Measurements from ENCODE around the gene OLFM1. TPM values are rescaled to one million over a fixed set of nuclear protein-coding genes. Genes with fewer than 3 reads are reported as not detected.

Gene OLFM1
- total and polyA plus RNA-seq, 9 of the 15 experiments (the other 6 are each of a cell fraction or from before 2014, with no cell fraction given) = not detected

- TF ChIP-seq ZBTB2 (IDR thresholded peaks at IDR 0.05) = no peak
These were observed 57.8 kb downstream of the OLFM1 start (continued) for GRCh38 chr9:135145312-135145711.

- Histone ChIP-seq H3K27ac (ENCODE audit: extremely low read depth, low read depth, low read length) (no peak overlapping the region), H2AFZ (ENCODE audit: low read depth, low read length) (no peak overlapping the region), H3K36me3 (ENCODE audit: control insufficient read depth, insufficient read depth, low read length) (no peaks in the 10 kb centered on the region), H3K9me3 (replicated peaks; ENCODE audit: control insufficient read depth, insufficient read depth, low read depth, low read length) (no peaks in the 10 kb centered on the region), H3K9ac (ENCODE audit: insufficient read depth in 1 of 2, low read depth in 2 of 2, low read length in 2 of 2) (no peak overlapping the region), H3K79me2 (ENCODE audit: control insufficient read depth, insufficient read depth, low read length) (no peaks in the 10 kb centered on the region), H3K9me1 (ENCODE audit: control insufficient read depth, insufficient read depth, low read length) (no peaks in the 10 kb centered on the region), H3K4me2 (ENCODE audit: insufficient read depth, low read length) (no peak overlapping the region), H3K4me1 (replicated peaks in 1 of 2; ENCODE audit: control insufficient read depth in 2 of 2, insufficient read depth in 2 of 2, low read length in 2 of 2) (peaks cover 0 to 3% of the 10 kb centered on the region in 2 experiments; a peak in 1 of 5 replicates), H3K27me3 (ENCODE audit: control insufficient read depth in 2 of 2, insufficient read depth in 2 of 2, low read length in 2 of 2) (peaks cover 0 to 25% of the 10 kb centered on the region in 2 experiments; a peak in 2 of 5 replicates), H3K4me3 (no peak overlapping the region), H4K20me1 (replicated peaks; ENCODE audit: control insufficient read depth, insufficient read depth, low read length) (0 out of 2 replicates have a peak, but pooled peaks cover 7% of the 10 kb centered on the region)
- DNase-seq (ENCODE audit: extremely low read depth in 1 of 4, low spot score in 3 of 4) (no peak), FAIRE-seq (no peak), ATAC-seq (no peak)
- no TSS peak for BruUV-seq (replicated peaks)
- TF ChIP-seq ZNF398 (CRISPR knock-in tag; IDR thresholded peaks at IDR 0.05) = no peak
- TF ChIP-seq BCOR (IDR thresholded peaks at IDR 0.05) = no peak
- no peak for TF ChIP-seq ELF2 (CRISPR knock-in tag; IDR thresholded peaks at IDR 0.05)
- TF ChIP-seq CCNT2 (IDR thresholded peaks at IDR 0.05; ENCODE audit: borderline replicate concordance, extremely low read depth, insufficient read length, low read depth, low read length) = no peak
- no peak for TF ChIP-seq DLX4 (CRISPR knock-in tag; IDR thresholded peaks at IDR 0.05)
- TF ChIP-seq IRF2 (CRISPR knock-in tag; IDR thresholded peaks at IDR 0.05) = no peak
- TF ChIP-seq SLC30A9 (CRISPR knock-in tag; IDR thresholded peaks at IDR 0.05) = no peak
- in situ Hi-C loops (cut with MboI) = no loop called here
- intact Hi-C loops (cut with micrococcal nuclease) = no loop called here
- WGBS (ENCODE audit: insufficient coverage, low coverage, missing lambda C conversion rate) = 0% methylated on average over 3 of the region's 4 CpGs
- ChIA-PET CTCF (ENCODE audit: low intra/inter-chr PET ratio) (no interaction called here), POLR2A (interaction anchor here (0.6 kb wide), 1 partner anchor 14 kb away, joined by 3 read pairs; no protein-coding TSS in a partner anchor)
These were observed 58.8 kb downstream of the OLFM1 start for GRCh38 chr9:135146241-135146640.

Data from K562 (cell line).